Calu3 (cell line): ENCODE results near the gene TRIM47. TPM values are rescaled to one million over a fixed set of nuclear protein-coding genes. Genes with fewer than 3 reads are reported as not detected.
A peak's percentile ranks its signal among the peaks of the same experiment; 100 is the strongest.

ENCODE experiments used
- BruUV-seq: library from RNA; stranded (reverse); fragments of 400-500 nt; replicated peaks from 2 replicates; lab custom pipeline; 2021; lab: Mats Ljungman, UMichigan
- CTCF ChIA-PET: fragments of 300-600 bp; sonication (Branson Sonifier 250); formaldehyde crosslinking; loops from one replicate; lab custom pipeline; 2022; ENCODE audit warnings: antibody characterized with exemption; lab: Charles Lee
- DNase-seq: peaks from one replicate; pipeline ENCODE4 v3.0.0; 2022
- H3K27ac Mint-ChIP-seq: one replicate; pipeline ENCODE4 v1.8.0; 2022; ENCODE audit warnings: mixed read lengths; ENCODE audit not compliant: unreplicated experiment
- H3K27me3 Mint-ChIP-seq: one replicate; pipeline ENCODE4 v1.8.0; 2022; ENCODE audit warnings: mixed read lengths; ENCODE audit not compliant: unreplicated experiment
- H3K36me3 Mint-ChIP-seq: one replicate; pipeline ENCODE4 v1.8.0; 2022; ENCODE audit warnings: mild to moderate bottlenecking, moderate library complexity, mixed read lengths; ENCODE audit not compliant: insufficient read depth, unreplicated experiment
- H3K4me1 Mint-ChIP-seq: one replicate; pipeline ENCODE4 v1.8.0; 2022; ENCODE audit warnings: mild to moderate bottlenecking, low read depth, mixed read lengths; ENCODE audit not compliant: unreplicated experiment
- H3K4me3 Mint-ChIP-seq: one replicate; pipeline ENCODE4 v1.8.0; 2022; ENCODE audit warnings: mild to moderate bottlenecking, low read depth, moderate library complexity, mixed read lengths; ENCODE audit not compliant: unreplicated experiment
- H3K9me3 Mint-ChIP-seq: one replicate; pipeline ENCODE4 v1.8.0; 2022; ENCODE audit warnings: low read depth, mixed read lengths; ENCODE audit not compliant: unreplicated experiment
- intact Hi-C: fragments of 100-400 bp; cut with micrococcal nuclease; formaldehyde crosslinking; loops from one replicate; pipeline ENCODE4 v1.10.0; 2022; ENCODE audit not compliant: unreplicated experiment
- total RNA-seq: library from RNA; stranded (reverse); gene quantifications from 2 replicates; pipeline ENCODE4 v1.2.3, GENCODE V29; 2022
- TF ChIP-seq, protein P1 (sequence below): fragments of 200-600 bp; IDR thresholded peaks from one replicate; pipeline ENCODE4 v1.8.0; 2022; ENCODE audit warnings: antibody characterized with exemption; ENCODE audit not compliant: unreplicated experiment

The TRIM47 gene
- total RNA-seq, 1 experiment from 2014 or later = 54.1 TPM

DNA sequence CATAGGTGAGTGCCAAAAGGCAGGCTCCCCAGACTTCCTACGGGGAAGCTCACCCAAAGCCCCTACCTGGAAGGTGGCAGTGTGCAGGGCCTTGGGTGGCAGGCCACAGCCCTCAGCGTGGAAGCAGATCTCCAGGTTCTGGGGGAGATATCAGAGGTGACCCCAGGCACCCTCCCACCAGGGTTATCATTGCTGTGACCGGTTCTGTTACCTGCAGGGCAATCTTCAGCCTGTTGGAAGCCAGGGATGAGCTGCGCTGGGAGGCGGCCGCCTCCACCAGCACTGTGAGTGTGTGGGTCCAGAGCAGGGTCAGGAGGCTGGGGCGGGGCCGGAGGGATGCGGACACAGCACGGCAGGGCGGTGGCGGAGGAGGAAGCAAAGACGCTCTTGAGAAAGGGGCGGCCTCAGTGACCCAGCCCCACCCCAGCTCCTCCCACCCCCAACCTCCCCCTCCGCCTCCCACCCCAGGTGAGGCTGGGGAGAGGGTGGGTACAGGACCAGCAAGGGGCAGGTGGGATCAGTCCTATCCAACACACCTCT is 47.3 kb downstream of the TRIM47 start:
- H3K27me3 Mint-ChIP-seq = no peaks in the 10 kb centered on the region
- H3K27ac Mint-ChIP-seq = no peak overlapping the region
- CTCF ChIA-PET = no interaction called here
- intact Hi-C loops = no loop called here
- H3K9me3 Mint-ChIP-seq = no peaks in the 10 kb centered on the region
- DNase-seq = no peak
- TF ChIP-seq, protein P1, sequence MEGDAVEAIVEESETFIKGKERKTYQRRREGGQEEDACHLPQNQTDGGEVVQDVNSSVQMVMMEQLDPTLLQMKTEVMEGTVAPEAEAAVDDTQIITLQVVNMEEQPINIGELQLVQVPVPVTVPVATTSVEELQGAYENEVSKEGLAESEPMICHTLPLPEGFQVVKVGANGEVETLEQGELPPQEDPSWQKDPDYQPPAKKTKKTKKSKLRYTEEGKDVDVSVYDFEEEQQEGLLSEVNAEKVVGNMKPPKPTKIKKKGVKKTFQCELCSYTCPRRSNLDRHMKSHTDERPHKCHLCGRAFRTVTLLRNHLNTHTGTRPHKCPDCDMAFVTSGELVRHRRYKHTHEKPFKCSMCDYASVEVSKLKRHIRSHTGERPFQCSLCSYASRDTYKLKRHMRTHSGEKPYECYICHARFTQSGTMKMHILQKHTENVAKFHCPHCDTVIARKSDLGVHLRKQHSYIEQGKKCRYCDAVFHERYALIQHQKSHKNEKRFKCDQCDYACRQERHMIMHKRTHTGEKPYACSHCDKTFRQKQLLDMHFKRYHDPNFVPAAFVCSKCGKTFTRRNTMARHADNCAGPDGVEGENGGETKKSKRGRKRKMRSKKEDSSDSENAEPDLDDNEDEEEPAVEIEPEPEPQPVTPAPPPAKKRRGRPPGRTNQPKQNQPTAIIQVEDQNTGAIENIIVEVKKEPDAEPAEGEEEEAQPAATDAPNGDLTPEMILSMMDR = no peak
- peaks cover 62% of the 10 kb centered on the region for H3K36me3 Mint-ChIP-seq
- no peak overlapping the region for H3K4me3 Mint-ChIP-seq
- no TSS peak for BruUV-seq
- H3K4me1 Mint-ChIP-seq = no peaks in the 10 kb centered on the region

DNA sequence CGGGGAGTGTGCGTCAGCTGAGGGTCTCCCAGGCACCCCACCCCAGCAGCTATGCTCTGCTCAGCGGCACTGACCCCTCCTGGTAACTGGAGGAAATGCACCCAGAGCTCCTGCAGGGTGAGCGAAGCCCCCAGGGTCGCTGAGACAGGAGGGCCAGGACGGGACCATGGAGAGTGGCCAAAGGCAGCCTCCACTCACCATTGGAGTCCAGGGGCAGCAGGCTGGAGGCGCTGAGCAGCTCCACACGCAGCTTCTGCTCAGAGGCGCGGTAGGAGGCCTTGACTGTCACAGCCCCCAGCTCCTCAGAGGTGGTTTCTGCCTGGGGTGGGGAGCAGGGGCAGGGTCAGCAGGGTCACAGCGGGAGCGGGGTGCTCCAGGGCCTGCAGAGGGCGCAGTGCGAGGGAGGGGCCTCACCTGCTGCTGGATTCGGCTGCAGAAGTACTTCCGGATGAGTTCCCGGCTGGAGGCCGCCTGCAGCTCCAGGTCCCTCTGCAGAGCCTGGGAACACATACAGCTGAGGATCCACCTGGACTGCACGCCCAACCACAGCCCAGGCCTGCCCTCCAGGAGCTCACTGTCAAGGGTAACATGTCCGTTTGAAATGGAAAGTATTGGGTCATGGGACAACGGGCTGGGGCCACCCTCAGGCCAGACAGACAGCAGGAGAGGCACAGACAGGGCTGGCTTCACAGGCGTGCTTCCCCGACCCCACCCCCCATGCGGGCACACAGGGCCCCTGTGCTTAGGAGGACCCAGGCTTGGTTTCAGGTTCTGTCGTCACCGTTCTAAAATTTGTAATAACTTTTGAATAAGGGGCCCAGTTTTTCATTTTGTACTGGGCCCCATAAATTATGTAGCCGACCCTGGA is 48.0 kb downstream of the TRIM47 start:
- no TSS peak for BruUV-seq
- peaks cover 62% of the 10 kb centered on the region for H3K36me3 Mint-ChIP-seq
- no peak overlapping the region for H3K4me3 Mint-ChIP-seq
- DNase-seq = no peak
- H3K27ac Mint-ChIP-seq = no peak overlapping the region
- H3K9me3 Mint-ChIP-seq = no peaks in the 10 kb centered on the region
- TF ChIP-seq, protein P1 = peak; percentile 65
- intact Hi-C loops = no loop called here
- H3K4me1 Mint-ChIP-seq = no peaks in the 10 kb centered on the region
- CTCF ChIA-PET = interaction anchor here (0.8 to 1.0 kb wide), 3 partner anchors 15 to 47 kb away, joined by 3 read pairs; no protein-coding TSS in a partner anchor
- no peaks in the 10 kb centered on the region for H3K27me3 Mint-ChIP-seq

DNA sequence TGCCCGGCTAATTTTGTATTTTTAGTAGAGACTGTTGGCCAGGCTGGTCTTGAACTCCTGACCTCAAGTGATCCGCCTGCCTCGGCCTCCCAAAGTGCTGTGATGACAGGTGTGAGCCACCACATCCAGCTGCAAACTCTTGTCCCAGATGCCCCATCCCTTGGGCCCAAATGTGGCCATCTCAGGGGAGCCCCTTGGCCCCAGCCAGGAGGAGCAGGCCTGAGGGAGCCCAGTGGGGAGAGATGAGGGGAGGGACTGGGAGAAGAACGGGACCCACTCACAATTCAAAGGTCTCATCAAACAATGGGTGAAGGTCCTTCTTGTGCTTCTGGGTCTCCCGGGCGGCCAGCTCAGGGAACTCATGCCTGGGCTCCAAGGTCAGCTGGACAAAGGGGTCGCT is 48.6 kb downstream of the TRIM47 start:
- no peaks in the 10 kb centered on the region for H3K9me3 Mint-ChIP-seq
- DNase-seq = no peak
- H3K4me1 Mint-ChIP-seq = no peaks in the 10 kb centered on the region
- H3K27me3 Mint-ChIP-seq = no peaks in the 10 kb centered on the region
- peaks cover 62% of the 10 kb centered on the region for H3K36me3 Mint-ChIP-seq
- intact Hi-C loops = no loop called here
- TF ChIP-seq, protein P1 = no peak
- no TSS peak for BruUV-seq
- CTCF ChIA-PET = interaction anchor here (1.0 kb wide), 2 partner anchors 16 to 46 kb away, joined by 3 read pairs; no protein-coding TSS in a partner anchor
- H3K4me3 Mint-ChIP-seq = no peak overlapping the region
- H3K27ac Mint-ChIP-seq = no peak overlapping the region

DNA sequence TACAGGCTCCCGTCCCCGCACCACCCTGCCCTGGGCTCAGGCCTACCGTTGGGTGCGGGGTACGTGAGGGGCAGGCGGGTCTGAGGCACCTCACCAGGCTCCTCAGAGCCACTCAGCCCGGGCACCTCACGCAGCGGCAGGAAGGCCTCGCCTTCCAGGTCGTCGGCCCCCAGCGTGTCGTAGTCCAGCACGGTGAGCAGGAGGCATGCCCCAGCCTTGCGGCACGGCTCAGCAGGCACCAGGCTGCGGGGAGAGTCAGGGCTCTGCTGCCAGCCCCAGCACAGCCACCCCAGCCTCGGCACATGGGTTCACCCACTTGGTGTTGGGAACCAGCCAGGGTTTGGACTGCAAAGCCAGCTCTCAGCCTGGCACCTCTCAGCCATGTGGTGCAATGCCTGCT is 49.6 kb downstream of the TRIM47 start:
- Mint-ChIP-seq H3K4me3 (no peak overlapping the region), H3K36me3 (peaks cover 62% of the 10 kb centered on the region), H3K27ac (no peak overlapping the region), H3K27me3 (no peaks in the 10 kb centered on the region), H3K4me1 (no peaks in the 10 kb centered on the region), H3K9me3 (no peaks in the 10 kb centered on the region)
- TF ChIP-seq, protein P1 = no peak
- DNase-seq = no peak
- no TSS peak for BruUV-seq
- CTCF ChIA-PET = no interaction called here
- intact Hi-C loops = no loop called here
